Measurements from ENCODE around the gene TSPAN18. TPM values are rescaled to one million over a fixed set of nuclear protein-coding genes. Genes with fewer than 3 reads are reported as not detected.

Gene TSPAN18
- total and polyA plus RNA-seq, 2 of the 8 experiments (the other 6 are each of a cell fraction or from before 2014, with no cell fraction given): 5.2 to 10.2 TPM

GRCh38 chr11:44805596-44805995 lies 78.8 kb downstream of the TSPAN18 start:
- 70% methylated on average over 6 of the region's 6 CpGs; no CpG with 5 or more reads in 1 of the 2 experiments for WGBS, 2 experiments (ENCODE audit: extremely low coverage in 1 of 2, insufficient coverage in 1 of 2, insufficient read length in 1 of 2, insufficient replicate concordance in 2 of 2, low coverage in 1 of 2, low lambda C conversion rate in 2 of 2, missing lambda C conversion rate in 1 of 2)
- DNase-seq (ENCODE audit: low read depth in 1 of 2, low spot score in 2 of 2): no peak
- H3K27ac ChIP-seq (ENCODE audit: low read depth, low read length): no peak overlapping the region

More at GRCh38 chr11:44805596-44805995, 78.8 kb downstream of the TSPAN18 start:
- Histone ChIP-seq H4K5ac (ENCODE audit: insufficient read length, low read depth, low read length) (no peak overlapping the region), H3K23ac (ENCODE audit: insufficient read length) (no peak overlapping the region), H4K20me1 (replicated peaks in 1 of 2; ENCODE audit: control insufficient read depth in 1 of 2, insufficient read depth in 2 of 2, low read length in 2 of 2) (peaks cover 0 to 1% of the 10 kb centered on the region in 2 experiments), H3K18ac (ENCODE audit: extremely low read depth, low read length) (no peak overlapping the region), H2BK5ac (ENCODE audit: low read depth, low read length) (no peak overlapping the region), H3K79me2 (ENCODE audit: control insufficient read depth in 1 of 2, insufficient read depth in 2 of 2, low read length in 2 of 2) (no peaks in the 10 kb centered on the region), H4K8ac (ENCODE audit: extremely low read depth, insufficient read depth, low read length) (no peak overlapping the region), H3K36me3 (ENCODE audit: control insufficient read depth in 2 of 4, insufficient read depth in 4 of 4, low read length in 3 of 4) (no peaks in the 10 kb centered on the region), H3K4me3 (ENCODE audit: extremely low read depth in 1 of 4, insufficient read depth in 2 of 4, low read depth in 3 of 4, low read length in 4 of 4) (no peak overlapping the region), H3K4me1 (replicated peaks in 1 of 4; ENCODE audit: control insufficient read depth in 3 of 4, insufficient read depth in 4 of 4, low read length in 3 of 4) (peaks cover 0 to 17% (median 10%) of the 10 kb centered on the region in 4 experiments; a peak in 5 of 7 replicates), H3K14ac (ENCODE audit: insufficient read length) (no peak overlapping the region), H3K79me1 (ENCODE audit: low read depth, low read length) (no peaks in the 10 kb centered on the region), H3K23me2 (ENCODE audit: low read depth, low read length) (no peaks in the 10 kb centered on the region), H4K91ac (replicated peaks; ENCODE audit: insufficient read length, low read length) (no peak overlapping the region), H2AFZ (ENCODE audit: low read length) (no peak overlapping the region), H3K56ac (replicated peaks; ENCODE audit: insufficient read length, low read depth, low read length) (no peak overlapping the region), H2BK12ac (ENCODE audit: low read depth, low read length) (peak overlapping the region; percentile 3; the same call in 1 of the 2 replicates), H2AK5ac (ENCODE audit: low read depth, low read length) (no peak overlapping the region), H3K4me2 (ENCODE audit: insufficient read depth in 1 of 2, low read depth in 2 of 2, low read length in 2 of 2) (no peak overlapping the region), H2BK120ac (replicated peaks; ENCODE audit: low read depth, low read length) (no peak overlapping the region), H3K27me3 (replicated peaks in 1 of 4; ENCODE audit: control insufficient read depth in 3 of 4, extremely low read depth in 1 of 4, insufficient read depth in 3 of 4, low read length in 3 of 4) (0 out of 7 replicates have a peak, but pooled peaks cover 0 to 2% (median 0%) of the 10 kb centered on the region in 4 experiments), H3K9ac (replicated peaks in 1 of 4; ENCODE audit: extremely low read depth in 1 of 4, low read depth in 3 of 4, low read length in 3 of 4) (no peak overlapping the region), H2BK15ac (ENCODE audit: low read length) (no peak overlapping the region), H3K4ac (replicated peaks; ENCODE audit: insufficient read length, low read depth, low read length) (no peak overlapping the region), H3K9me3 (ENCODE audit: insufficient read depth in 2 of 2, low read depth in 1 of 2, low read length in 1 of 2) (no peaks in the 10 kb centered on the region), H2BK20ac (ENCODE audit: low read length) (no peak overlapping the region)
- CTCF ChIA-PET (ENCODE audit: partially characterized antibody): interaction anchor here (1.1 to 3.1 kb wide), 7 partner anchors 12 to 89 kb away, joined by 3 to 15 read pairs (median 7); no protein-coding TSS in a partner anchor
- no peak for FAIRE-seq
- POLR2A ChIA-PET (ENCODE audit: partially characterized antibody): no interaction called here
